NCI-H1930 (cell line): ENCODE data around the gene BMPER.
A peak's percentile ranks its signal among the peaks of the same experiment; 100 is the strongest.

Experiments
- DNase-seq, 2 experiments: peaks; one replicate each; lab custom pipeline; 2025; lab: John Stamatoyannopoulos, UW

Gene BMPER

GRCh38 chr7:34062826-34063225 lies 157.5 kb downstream of the BMPER start:
- DNase-seq: no peak

- DNase-seq: no peak
Observed at GRCh38 chr7:34064519-34065158, 159.3 kb downstream of the BMPER start.

- no peak for DNase-seq
Observed at GRCh38 chr7:34066411-34066810, 161.1 kb downstream of the BMPER start.

GRCh38 chr7:34067005-34067778 lies 161.9 kb downstream of the BMPER start:
- DNase-seq: no peak

- DNase-seq: no peak
Observed at GRCh38 chr7:34069676-34070075, 164.3 kb downstream of the BMPER start.

GRCh38 chr7:34070511-34071323 lies 165.4 kb downstream of the BMPER start:
- DNase-seq: no peak

GRCh38 chr7:34073676-34074075 lies 168.3 kb downstream of the BMPER start:
- DNase-seq: no peak

- DNase-seq: no peak
Observed at GRCh38 chr7:34074421-34074820, 169.1 kb downstream of the BMPER start.

- DNase-seq: no peak
Observed at GRCh38 chr7:34075523-34076370, 170.4 kb downstream of the BMPER start.

- DNase-seq: no peak
Observed at GRCh38 chr7:34077168-34077567, 171.8 kb downstream of the BMPER start.

GRCh38 chr7:34078864-34079263 lies 173.5 kb downstream of the BMPER start:
- no peak for DNase-seq

GRCh38 chr7:34080513-34080912 lies 175.2 kb downstream of the BMPER start:
- no peak for DNase-seq

GRCh38 chr7:34081935-34082334 lies 176.6 kb downstream of the BMPER start:
- DNase-seq: no peak

GRCh38 chr7:34083440-34083839 lies 178.1 kb downstream of the BMPER start:
- no peak for DNase-seq

- no peak for DNase-seq
Observed at GRCh38 chr7:34084651-34085050, 179.3 kb downstream of the BMPER start.

GRCh38 chr7:34086064-34086463 lies 180.7 kb downstream of the BMPER start:
- no peak for DNase-seq

GRCh38 chr7:34086981-34087380 lies 181.6 kb downstream of the BMPER start:
- DNase-seq: no peak

GRCh38 chr7:34087892-34088891 lies 182.9 kb downstream of the BMPER start:
- peak in 1 of 2 experiments; percentile 8 for DNase-seq

- DNase-seq: no peak
Observed at GRCh38 chr7:34090816-34091215, 185.5 kb downstream of the BMPER start.

- DNase-seq: no peak
Observed at GRCh38 chr7:34091321-34091917, 186.1 kb downstream of the BMPER start.
